HUDEP-2 (cell line): ENCODE measurements around the gene MT1A.
"Not testable (repeated sequence)": the region's sequence is repeated elsewhere in the genome, so short reads cannot be mapped to it uniquely, and the experiment has no call there.

Experiments used
- DNase-seq, 76 experiments: peaks; one replicate each; lab custom pipeline; 2025; ENCODE audit not compliant: unreplicated experiment in 76 of 76; lab: John Stamatoyannopoulos, UW

The MT1A gene

GRCh38 chr16:56649271-56649670 lies 10.8 kb downstream of the MT1A start:
- DNase-seq = no peak

DNA sequence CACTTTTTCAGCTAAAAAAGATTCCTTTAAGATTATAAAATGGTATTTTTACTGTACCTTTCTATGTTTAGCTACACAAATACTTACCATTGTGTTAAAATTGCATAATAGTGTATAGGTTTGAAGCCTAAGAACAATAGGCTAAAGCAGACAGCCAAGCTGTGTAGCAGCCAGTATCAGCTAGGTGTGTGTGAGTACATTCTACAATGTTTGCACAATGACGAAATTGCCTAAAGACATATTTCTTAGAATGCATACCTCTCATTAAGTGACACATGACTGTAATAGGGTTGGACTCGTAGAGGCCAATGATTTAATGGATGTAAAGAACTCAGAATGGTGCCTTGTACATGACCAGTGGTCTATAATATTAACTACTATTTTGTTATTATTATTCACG lies 11.4 kb downstream of the MT1A start:
- no peak for DNase-seq

- no peak for DNase-seq
Measured at GRCh38 chr16:56651586-56651985, 13.1 kb downstream of the MT1A start, which contains the start of gene MT1B. Gene MT1B, plus strand, starts transcription at chr16:56651886. Its CDS starts 68 bp downstream, at chr16:56651954.

DNA sequence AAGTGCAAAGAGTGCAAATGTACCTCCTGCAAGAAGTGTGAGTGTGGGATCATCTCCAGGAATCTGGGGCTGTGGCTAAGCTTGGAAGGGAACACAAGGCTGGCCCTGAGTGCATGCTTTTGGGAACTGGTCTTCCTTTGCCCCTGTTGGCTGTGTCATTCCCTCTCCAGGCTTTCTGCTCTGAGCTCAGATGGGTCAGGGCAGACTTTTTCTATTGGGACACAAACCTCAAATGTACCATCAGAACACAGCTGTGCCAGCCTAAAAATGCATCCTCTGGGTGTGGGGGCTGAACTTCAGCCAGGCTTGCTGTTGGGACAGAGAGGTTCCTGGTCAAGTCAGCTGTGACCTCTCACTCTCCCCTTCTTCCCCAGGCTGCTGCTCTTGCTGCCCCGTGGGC lies 14.1 kb downstream of the MT1A start:
- DNase-seq = no peak

DNA sequence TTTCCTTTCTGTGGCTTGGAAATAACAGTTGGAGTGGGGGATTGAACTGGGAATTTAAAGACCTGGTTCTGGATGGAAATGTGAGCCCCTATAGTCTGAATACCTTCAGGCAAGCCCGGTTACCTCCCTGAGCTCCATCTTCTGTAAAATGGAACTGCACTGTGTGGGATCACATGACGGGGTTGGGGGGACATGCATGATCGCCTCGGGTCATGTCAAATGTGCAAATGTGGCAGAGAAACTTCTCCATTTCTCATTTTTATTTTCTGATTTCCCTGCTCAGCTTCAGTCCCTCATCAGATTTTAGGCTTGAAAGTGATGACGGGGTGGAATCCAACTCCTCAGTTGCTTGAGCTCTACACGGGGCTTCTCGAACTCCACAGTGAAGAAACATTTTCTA lies 14.8 kb downstream of the MT1A start:
- DNase-seq = no peak

DNA sequence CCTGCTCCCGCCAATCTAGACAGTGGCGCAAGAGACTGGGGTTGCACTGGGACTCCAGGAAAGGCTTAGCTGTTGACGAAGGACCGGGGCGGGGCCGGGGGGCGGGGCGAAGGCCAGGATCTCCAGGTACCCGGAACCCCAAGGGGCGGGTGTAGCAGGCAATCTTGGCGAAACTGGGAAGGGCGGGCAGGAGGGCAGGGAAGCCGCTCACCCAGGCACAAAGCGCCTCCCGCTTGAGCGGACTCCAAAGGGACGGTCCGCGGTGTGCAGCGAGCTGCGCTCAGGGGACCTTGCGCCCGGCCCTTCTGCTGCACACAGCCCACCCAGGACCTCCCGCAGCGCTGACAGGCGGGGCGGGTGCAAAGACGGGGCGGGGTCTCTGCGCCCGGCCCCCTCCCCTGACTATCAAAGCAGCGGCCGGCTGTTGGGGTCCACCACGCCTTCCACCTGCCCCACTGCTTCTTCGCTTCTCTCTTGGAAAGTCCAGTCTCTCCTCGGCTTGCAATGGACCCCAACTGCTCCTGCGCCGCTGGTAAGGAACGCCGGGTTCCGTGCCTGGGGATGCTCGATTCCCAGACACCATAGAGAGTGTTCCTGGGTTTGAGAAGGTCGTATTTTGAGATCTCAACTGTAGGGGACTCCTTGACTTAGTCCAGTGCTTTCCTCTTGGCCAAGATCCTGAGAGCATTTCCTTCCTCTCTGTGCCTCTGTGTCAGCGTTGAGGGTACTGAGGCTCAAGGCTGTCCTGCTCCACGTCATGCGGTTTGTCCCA lies 19.3 kb downstream of the MT1A start, which contains the start of gene MT1F:
Gene MT1F (plus strand): TSS at position 405 of the 772 bp plus-strand sequence. CDS start 100 bp downstream, at position 505.
- DNase-seq = peak in 4 of 76 experiments; percentile 2 to 23 (median 12)

DNA sequence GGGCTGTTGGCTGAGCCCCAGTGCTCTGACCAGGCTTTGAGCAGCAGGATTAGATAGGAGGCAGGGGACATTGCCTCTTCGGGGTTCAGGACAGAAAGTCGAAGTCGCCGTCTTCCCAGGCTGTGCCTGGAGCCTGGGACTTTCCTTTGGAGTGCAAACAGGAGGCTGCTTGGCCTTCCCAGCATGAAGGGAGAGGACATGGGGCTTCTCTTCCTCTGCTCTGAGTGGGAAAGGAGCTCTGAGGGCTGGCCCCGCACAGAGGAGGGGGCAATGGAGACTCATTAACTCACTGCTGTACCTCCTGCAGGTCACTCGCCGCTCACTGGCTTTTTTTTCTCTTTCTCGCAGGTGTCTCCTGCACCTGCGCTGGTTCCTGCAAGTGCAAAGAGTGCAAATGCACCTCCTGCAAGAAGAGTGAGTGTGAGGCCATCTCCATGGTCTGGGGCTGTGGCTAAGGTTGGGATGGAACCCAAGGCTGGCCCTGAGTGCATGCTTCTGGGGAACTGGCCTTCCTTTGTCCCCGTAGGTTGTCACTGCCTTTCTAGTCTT lies 19.9 kb downstream of the MT1A start:
- DNase-seq = no peak

GRCh38 chr16:56662357-56663354 lies 24.2 kb downstream of the MT1A start:
- DNase-seq = no peak

DNA sequence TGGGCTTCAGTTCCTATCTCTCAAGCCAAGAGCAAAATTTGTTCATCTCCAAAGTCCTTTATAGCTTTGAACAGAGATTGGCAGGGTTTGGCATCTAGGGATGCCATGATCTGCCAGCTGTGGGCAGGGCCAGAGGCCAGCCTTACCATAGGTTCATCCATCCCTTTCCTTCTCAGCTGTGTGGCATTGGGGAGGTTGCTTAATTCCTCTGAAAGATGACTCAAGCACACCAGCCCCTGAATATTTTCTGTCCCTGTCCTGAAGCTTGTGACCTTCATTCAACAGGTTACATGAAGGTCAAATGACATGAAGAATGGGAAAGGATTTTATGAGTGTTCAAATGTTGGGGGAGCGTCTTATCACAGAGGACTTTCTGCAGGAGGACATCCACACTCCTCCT lies 26.0 kb downstream of the MT1A start:
- DNase-seq = no peak

DNA sequence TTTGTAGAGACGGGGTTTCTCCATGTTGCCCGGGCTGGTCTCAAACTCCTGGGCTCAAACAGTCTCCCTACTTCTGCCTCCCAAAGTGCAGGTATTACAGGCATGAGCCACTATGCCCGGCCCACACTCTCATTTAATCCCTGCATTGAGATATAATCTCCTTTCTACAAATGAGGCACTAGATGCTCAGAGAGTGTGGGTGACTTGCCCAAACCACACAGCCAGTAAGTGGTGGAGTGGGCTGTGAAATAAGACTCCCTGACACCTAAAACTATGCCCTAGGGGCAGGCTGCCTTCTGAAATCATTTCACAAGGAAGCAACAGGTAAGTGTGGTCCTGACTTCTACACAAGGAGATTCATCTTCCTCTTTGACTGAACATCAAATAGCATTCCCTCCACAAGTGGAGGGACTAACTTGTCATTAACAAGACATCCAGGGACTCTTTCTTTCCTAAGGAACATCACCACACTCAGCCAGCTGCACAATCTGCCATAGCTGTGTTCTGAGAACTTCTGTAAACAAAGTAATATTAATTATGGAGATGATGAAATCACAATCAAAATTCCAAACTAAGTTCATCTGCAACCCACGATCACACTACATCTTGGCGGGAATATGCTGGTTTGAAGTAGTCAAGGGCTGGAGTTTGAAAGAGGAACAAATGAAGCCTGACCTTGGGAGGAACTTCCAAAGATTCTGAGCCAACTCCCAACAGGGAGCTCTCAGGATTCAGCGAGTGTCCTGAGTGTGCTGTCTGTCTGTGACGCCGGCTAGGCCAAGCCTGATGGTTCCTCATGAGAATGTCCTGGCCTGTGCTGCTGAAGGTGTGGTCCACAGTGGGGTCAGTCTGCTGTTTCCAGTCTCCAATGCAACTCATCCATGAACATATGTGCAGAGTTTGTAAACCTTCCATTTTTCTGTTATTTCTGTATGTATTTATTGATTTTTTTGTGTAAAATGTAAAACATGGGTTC lies 27.1 kb downstream of the MT1A start:
- DNase-seq = not testable (repeated sequence)

- peak in 27 of 76 experiments; percentile 2 to 73 (median 22) for DNase-seq
Measured at GRCh38 chr16:56667581-56668571, 29.4 kb downstream of the MT1A start, which contains the start of gene MT1G. Gene MT1G, minus strand, starts transcription at chr16:56668065. Its CDS starts 72 bp downstream, at chr16:56667993.

- DNase-seq = peak in 8 of 76 experiments; percentile 2 to 43 (median 22)
Measured at GRCh38 chr16:56669005-56669839, 30.8 kb downstream of the MT1A start, which contains the start of gene MT1H. Gene MT1H, plus strand, starts transcription at chr16:56669814. Its CDS starts 71 bp downstream, at chr16:56669885.

DNA sequence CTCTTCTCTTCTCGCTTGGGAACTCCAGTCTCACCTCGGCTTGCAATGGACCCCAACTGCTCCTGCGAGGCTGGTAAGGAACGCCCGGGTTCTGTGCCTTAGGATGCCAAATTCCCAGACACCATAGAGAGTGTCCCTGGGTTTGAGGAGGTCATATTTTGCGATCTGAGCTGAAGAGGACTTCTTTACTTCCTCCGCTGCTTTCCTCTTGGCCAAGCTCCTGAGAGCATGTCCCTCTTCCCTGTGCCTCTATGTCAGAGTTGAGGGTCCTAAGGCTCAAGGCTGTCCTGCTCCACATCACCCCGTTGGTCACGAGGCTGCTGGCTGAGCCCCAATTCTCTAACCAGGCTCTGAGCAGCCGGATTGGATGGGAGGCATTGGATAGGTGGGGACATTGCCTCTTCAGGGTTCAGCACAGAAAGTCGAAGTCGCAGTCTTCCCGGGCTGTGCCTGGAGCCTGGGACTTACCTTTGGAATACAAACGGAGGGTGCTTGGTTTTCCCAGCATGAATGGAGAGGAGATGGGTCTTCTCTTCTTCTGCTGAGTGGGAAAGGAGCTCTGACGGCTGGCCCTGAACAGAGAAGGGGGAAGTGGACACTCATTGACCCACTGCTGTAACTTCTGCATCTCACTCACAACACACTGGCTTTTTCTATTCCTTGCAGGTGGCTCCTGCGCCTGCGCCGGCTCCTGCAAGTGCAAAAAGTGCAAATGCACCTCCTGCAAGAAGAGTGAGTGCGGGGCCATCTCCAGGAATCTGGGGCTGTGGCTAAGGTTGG lies 31.6 kb downstream of the MT1A start:
- DNase-seq = no peak

GRCh38 chr16:56670620-56670934 lies 32.1 kb downstream of the MT1A start:
- no peak for DNase-seq

DNA sequence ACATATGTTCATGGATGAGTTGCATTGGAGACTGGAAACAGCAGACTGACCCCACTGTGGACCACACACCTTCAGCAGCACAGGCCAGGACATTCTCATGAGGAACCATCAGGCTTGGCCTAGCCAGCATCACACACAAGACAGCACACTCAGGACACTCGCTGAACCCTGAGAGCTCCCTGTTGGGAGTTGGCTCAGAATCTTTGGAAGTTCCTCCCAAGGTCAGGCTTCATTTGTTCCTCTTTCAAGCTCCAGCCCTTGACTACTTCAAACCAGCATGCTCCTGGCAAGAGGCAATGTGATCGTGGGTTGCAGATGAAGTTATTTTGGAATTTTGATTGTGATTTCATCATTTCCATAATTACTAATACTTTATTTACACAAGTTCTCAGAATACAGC lies 33.2 kb downstream of the MT1A start:
- DNase-seq = not testable (repeated sequence)

DNA sequence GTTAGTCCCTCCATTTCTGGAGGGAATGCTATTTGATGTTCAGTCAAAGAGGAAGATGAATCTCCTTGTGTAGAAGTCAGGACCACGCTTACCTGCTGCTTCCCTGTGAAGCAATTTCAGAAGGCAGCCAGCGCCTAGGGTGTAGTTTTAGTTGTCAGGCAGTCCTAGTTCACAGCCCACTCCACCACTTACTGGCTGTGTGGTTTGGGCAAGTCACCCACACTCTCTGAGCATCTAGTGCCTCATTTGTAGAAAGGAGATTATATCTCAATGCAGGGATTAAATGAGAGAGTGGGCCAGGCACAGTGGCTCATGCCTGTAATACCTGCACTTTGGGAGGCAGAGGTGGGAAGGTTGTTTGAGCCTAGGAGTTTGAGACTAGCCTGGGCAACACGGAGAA lies 33.7 kb downstream of the MT1A start:
- DNase-seq = not testable (repeated sequence)
